SU-DHL-6 (cell line): ENCODE data around the gene SF3A1.

ENCODE experiments used
- H2AFZ ChIP-seq: fragments of 200-600 bp; sonication (generic); 2 replicates; pipeline ENCODE4 v1.6.1; 2014; ENCODE audit warnings: low read depth, mild to moderate bottlenecking, moderate library complexity, mixed read lengths, antibody characterized with exemption, low read length; ENCODE audit not compliant: severe bottlenecking
- H3F3A ChIP-seq: fragments of 200-600 bp; shearing (Covaris generic); 2 replicates; pipeline ENCODE4 v1.6.0; 2016; ENCODE audit warnings: antibody characterized with exemption, mild to moderate bottlenecking; ENCODE audit not compliant: insufficient read depth
- H3K27ac ChIP-seq: fragments of 200-600 bp; sonication (generic); 2 replicates; pipeline ENCODE4 v1.5.1; 2016; ENCODE audit warnings: low read depth, mild to moderate bottlenecking, low read length, moderate library complexity, mixed read lengths
- H3K27me3 ChIP-seq: fragments of 200-600 bp; sonication (generic), shearing (Covaris generic); 2 replicates; pipeline ENCODE4 v1.6.0; 2014; ENCODE audit warnings: mild to moderate bottlenecking, low read length
- H3K36me3 ChIP-seq: fragments of 200-600 bp; sonication (generic); 2 replicates; pipeline ENCODE4 v1.6.1; 2014; ENCODE audit warnings: mild to moderate bottlenecking, low read length, mixed read lengths
- H3K4me2 ChIP-seq: fragments of 300-600, 200-600 bp; shearing (Covaris generic), sonication (generic); 2 replicates; pipeline ENCODE4 v1.6.0; 2014; ENCODE audit warnings: low read length, low read depth, mild to moderate bottlenecking; ENCODE audit not compliant: poor library complexity, severe bottlenecking
- H3K4me3 ChIP-seq: fragments of 200-600 bp; sonication (generic); 2 replicates; pipeline ENCODE4 v1.5.1; 2014; ENCODE audit warnings: antibody characterized with exemption, low read length, mild to moderate bottlenecking, mixed read lengths; ENCODE audit not compliant: insufficient read depth, poor library complexity, severe bottlenecking
- H3K79me2 ChIP-seq: fragments of 200-600 bp; sonication (generic); 2 replicates; pipeline ENCODE4 v1.6.1; 2014; ENCODE audit warnings: mild to moderate bottlenecking, low read length, moderate library complexity; ENCODE audit not compliant: insufficient read depth
- H3K9ac ChIP-seq: fragments of 200-600 bp; sonication (generic); 2 replicates; pipeline ENCODE4 v1.7.0; 2014; ENCODE audit warnings: mild to moderate bottlenecking, low read length
- H3K9me2 ChIP-seq: fragments of 200-600 bp; sonication (generic); replicated peaks from 2 replicates; pipeline ENCODE4 v1.6.1; 2014; ENCODE audit warnings: low read length; ENCODE audit not compliant: insufficient read depth
- H3K9me3 ChIP-seq: fragments of 200-600 bp; sonication (generic); 2 replicates; pipeline ENCODE4 v1.6.1; 2014; ENCODE audit warnings: low read length, mixed read lengths; ENCODE audit not compliant: insufficient read depth
- H4K20me1 ChIP-seq: fragments of 200-600 bp; sonication (generic); 2 replicates; pipeline ENCODE4 v1.6.1; 2014; ENCODE audit warnings: low read depth, mild to moderate bottlenecking, antibody characterized with exemption, low read length, moderate library complexity, mixed read lengths
- EZH2phosphoT487 ChIP-seq: fragments of 200-600 bp; sonication (generic), shearing (Covaris generic); conservative IDR thresholded peaks from 2 replicates; pipeline ENCODE4 v1.6.1; 2018; ENCODE audit warnings: mild to moderate bottlenecking, antibody characterized with exemption, low read length, moderate library complexity, mixed read lengths
- TF ChIP-seq, protein P1 (sequence below): fragments of 200-600 bp; sonication (generic); IDR thresholded peaks from one replicate; pipeline ENCODE4 v1.5.1; 2017; ENCODE audit warnings: antibody characterized with exemption, mild to moderate bottlenecking, low read length, moderate library complexity; ENCODE audit not compliant: insufficient read depth, poor library complexity, severe bottlenecking

The SF3A1 gene

DNA sequence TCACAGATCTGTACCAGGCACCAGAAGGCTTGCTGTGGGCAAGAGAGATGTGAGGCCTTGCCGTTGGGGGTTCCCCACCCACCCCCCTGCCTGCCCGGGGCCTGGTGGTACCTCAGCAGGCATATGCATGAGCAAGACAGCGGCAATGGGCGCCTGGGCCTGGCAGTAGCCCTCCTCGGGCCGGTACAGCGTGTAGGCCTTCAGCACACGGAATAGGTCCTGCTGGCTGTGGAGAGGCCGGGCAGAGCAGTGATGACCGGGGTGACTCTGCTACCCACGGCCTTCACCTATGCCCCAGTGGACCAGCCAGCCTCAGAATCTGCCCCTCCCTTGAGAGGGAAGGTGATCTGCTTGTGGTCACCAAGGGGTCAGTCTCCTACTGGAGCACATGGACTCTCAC, 61.9 kb downstream of the SF3A1 start:
- Histone ChIP-seq H3K9me3 (no peaks in the 10 kb centered on the region), H3K36me3 (no peaks in the 10 kb centered on the region), H4K20me1 (no peaks in the 10 kb centered on the region), H3K27ac (no peak overlapping the region), H3K27me3 (no peaks in the 10 kb centered on the region), H3K9ac (no peak overlapping the region), H2AFZ (no peak overlapping the region), H3F3A (peaks cover 2% of the 10 kb centered on the region; the same call in 1 of the 2 replicates), H3K4me3 (no peak overlapping the region), H3K9me2 (no peaks in the 10 kb centered on the region), H3K79me2 (no peaks in the 10 kb centered on the region), H3K4me2 (no peak overlapping the region)
- TF ChIP-seq EZH2phosphoT487, result no peak
- TF ChIP-seq, protein P1, sequence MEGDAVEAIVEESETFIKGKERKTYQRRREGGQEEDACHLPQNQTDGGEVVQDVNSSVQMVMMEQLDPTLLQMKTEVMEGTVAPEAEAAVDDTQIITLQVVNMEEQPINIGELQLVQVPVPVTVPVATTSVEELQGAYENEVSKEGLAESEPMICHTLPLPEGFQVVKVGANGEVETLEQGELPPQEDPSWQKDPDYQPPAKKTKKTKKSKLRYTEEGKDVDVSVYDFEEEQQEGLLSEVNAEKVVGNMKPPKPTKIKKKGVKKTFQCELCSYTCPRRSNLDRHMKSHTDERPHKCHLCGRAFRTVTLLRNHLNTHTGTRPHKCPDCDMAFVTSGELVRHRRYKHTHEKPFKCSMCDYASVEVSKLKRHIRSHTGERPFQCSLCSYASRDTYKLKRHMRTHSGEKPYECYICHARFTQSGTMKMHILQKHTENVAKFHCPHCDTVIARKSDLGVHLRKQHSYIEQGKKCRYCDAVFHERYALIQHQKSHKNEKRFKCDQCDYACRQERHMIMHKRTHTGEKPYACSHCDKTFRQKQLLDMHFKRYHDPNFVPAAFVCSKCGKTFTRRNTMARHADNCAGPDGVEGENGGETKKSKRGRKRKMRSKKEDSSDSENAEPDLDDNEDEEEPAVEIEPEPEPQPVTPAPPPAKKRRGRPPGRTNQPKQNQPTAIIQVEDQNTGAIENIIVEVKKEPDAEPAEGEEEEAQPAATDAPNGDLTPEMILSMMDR, result no peak

DNA sequence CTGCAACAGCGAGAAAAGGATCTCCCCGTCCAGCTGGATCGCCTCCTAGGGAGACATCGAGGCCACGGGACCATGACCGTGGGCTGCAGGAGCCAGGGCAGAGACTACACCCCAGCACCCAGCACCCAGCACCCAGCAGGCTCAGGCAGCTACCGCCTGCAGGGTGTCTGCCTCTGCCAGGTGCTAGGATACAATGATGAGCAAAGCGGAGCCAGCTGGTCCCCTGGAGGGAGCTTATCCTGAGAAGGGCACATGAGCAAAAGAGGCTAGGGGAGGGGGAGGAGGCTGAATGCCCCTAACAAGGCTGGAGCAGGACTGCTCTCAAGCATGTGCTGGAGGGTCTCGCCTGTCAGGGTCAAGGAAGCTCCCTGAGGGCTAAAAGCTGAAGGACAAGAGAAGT, 62.6 kb downstream of the SF3A1 start:
- H4K20me1 ChIP-seq, result no peaks in the 10 kb centered on the region
- no peak overlapping the region for H3K4me3 ChIP-seq
- H3K9me3 ChIP-seq, result no peaks in the 10 kb centered on the region
- H3K9me2 ChIP-seq, result no peaks in the 10 kb centered on the region
- H3F3A ChIP-seq, result peaks cover 5% of the 10 kb centered on the region; the same call in 1 of the 2 replicates
- H3K27ac ChIP-seq, result no peak overlapping the region
- H3K9ac ChIP-seq, result no peak overlapping the region
- H3K79me2 ChIP-seq, result no peaks in the 10 kb centered on the region
- no peaks in the 10 kb centered on the region for H3K36me3 ChIP-seq
- TF ChIP-seq EZH2phosphoT487, result no peak
- TF ChIP-seq, protein P1, result no peak
- H3K27me3 ChIP-seq, result no peaks in the 10 kb centered on the region
- no peak overlapping the region for H2AFZ ChIP-seq
- no peak overlapping the region for H3K4me2 ChIP-seq

DNA sequence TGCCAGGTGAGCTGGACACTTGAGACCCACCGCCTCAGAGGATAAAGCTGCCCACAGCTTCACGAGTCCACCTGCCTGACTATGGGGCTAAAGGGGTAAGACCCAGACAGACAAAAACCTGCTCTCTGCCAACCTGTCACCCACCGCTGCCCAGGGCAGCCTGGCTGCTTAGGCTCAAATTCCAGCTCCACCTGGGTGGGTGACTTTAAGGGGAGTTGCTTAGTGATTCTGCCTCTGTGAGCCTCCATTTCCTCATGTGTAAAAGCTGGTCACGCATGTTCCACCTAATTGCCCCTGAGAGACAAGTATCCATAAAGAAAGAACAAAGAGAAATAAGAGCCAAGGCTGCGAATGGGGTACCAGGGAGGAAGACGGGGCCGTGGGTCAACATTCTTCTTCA, 63.7 kb downstream of the SF3A1 start:
- H3K4me3 ChIP-seq, result no peak overlapping the region
- H2AFZ ChIP-seq, result no peak overlapping the region
- H3K79me2 ChIP-seq, result no peaks in the 10 kb centered on the region
- H3K4me2 ChIP-seq, result no peak overlapping the region
- no peak overlapping the region for H3K9ac ChIP-seq
- no peaks in the 10 kb centered on the region for H3K36me3 ChIP-seq
- no peaks in the 10 kb centered on the region for H3K27me3 ChIP-seq
- no peaks in the 10 kb centered on the region for H3K9me3 ChIP-seq
- H3K27ac ChIP-seq, result no peak overlapping the region
- TF ChIP-seq, protein P1, result no peak
- TF ChIP-seq EZH2phosphoT487, result no peak
- no peaks in the 10 kb centered on the region for H4K20me1 ChIP-seq
- H3F3A ChIP-seq, result peaks cover 5% of the 10 kb centered on the region; the same call in 1 of the 2 replicates
- no peaks in the 10 kb centered on the region for H3K9me2 ChIP-seq
